PC-9 (cell line): ENCODE data around the gene ZNF275.
"Not testable (repeated sequence)": the region's sequence is repeated elsewhere in the genome, so short reads cannot be mapped to it uniquely, and the experiment has no call there.

ENCODE experiments used
- CTCF ChIP-seq: fragments of 200-600 bp; sonication (generic); conservative IDR thresholded peaks from 2 replicates; pipeline ENCODE4 v1.6.1; 2017; ENCODE audit warnings: mixed run types, antibody characterized with exemption, mild to moderate bottlenecking, moderate library complexity
- EZH2 ChIP-seq: fragments of 200-600 bp; sonication (generic); IDR thresholded peaks from 2 replicates; pipeline ENCODE4 v1.8.0; 2017; ENCODE audit warnings: antibody characterized with exemption, low read depth

- not testable (repeated sequence) for TF ChIP-seq CTCF, EZH2
These were observed 45.1 kb upstream of the ZNF275 start for GRCh38 chrX:153288807-153289206.
